Breast epithelium (tissue), 3 donors: Measurements from ENCODE around the gene TMEM208.

Source experiments
- CTCF ChIP-seq, 3 donors: fragments of 450-650 bp; IDR thresholded peaks; one replicate each; pipeline ENCODE4 v1.5.1; 2016 to 2017; ENCODE audit warnings: antibody characterized with exemption in 3 of 3, mild to moderate bottlenecking in 3 of 3, moderate library complexity in 3 of 3
- POLR2AphosphoS5 ChIP-seq, 3 donors: sonication (generic); formaldehyde crosslinking; IDR thresholded peaks; one replicate each; pipeline ENCODE4 v1.6.1; 2017; ENCODE audit warnings: antibody characterized with exemption in 3 of 3

- TF ChIP-seq CTCF (IDR thresholded peaks at IDR 0.05) (no peak), POLR2AphosphoS5 (IDR thresholded peaks at IDR 0.05) (no peak)
Measured at GRCh38 chr16:67271446-67271845, 44.5 kb downstream of the TMEM208 start.
